Activated CD8-positive, alpha-beta memory T cell treated with anti-CD3 and anti-CD28 coated beads, Interleukin-2, amount 10 ng/mL, durations not matched to agents 7 days and 5 days (primary cell): ENCODE data around the gene IL1RL1. TPM values are rescaled to one million over a fixed set of nuclear protein-coding genes. Genes with fewer than 3 reads are reported as not detected.

Source experiments
- ATAC-seq: fragments of 150-1000 bp; cut with Tn5 transposase; one replicate; pipeline ENCODE4 v1.10.0; 2021; ENCODE audit warnings: moderate library complexity
- CTCF ChIA-PET: fragments of 350-600 bp; sonication (Branson Sonifier 250); formaldehyde crosslinking; loops from one replicate; lab custom pipeline; 2021; ENCODE audit warnings: antibody characterized with exemption; lab: Charles Lee
- DNase-seq: peaks from one replicate; pipeline ENCODE4 v3.0.0-alpha.2; 2020
- H3K27ac Mint-ChIP-seq: one replicate; pipeline ENCODE4 v1.8.0; 2021; ENCODE audit warnings: mild to moderate bottlenecking, mixed read lengths
- H3K27me3 Mint-ChIP-seq: one replicate; pipeline ENCODE4 v1.8.0; 2021; ENCODE audit warnings: mixed read lengths
- H3K36me3 Mint-ChIP-seq: one replicate; pipeline ENCODE4 v1.8.0; 2021; ENCODE audit warnings: mild to moderate bottlenecking, mixed read lengths
- H3K4me1 Mint-ChIP-seq: one replicate; pipeline ENCODE4 v1.8.0; 2021; ENCODE audit warnings: mixed read lengths
- H3K4me3 Mint-ChIP-seq: one replicate; pipeline ENCODE4 v1.8.0; 2021; ENCODE audit warnings: mild to moderate bottlenecking, moderate library complexity, mixed read lengths
- H3K9me3 Mint-ChIP-seq: one replicate; pipeline ENCODE4 v1.8.0; 2022; ENCODE audit warnings: low read depth, mixed read lengths
- total RNA-seq, 2 experiments: library from RNA; stranded (reverse); gene quantifications; one replicate each; pipeline ENCODE4 v1.2.3, GENCODE V29; 2021

Gene IL1RL1
- total RNA-seq, 2 experiments from 2014 or later, result 0.09 to 0.41 TPM

DNA sequence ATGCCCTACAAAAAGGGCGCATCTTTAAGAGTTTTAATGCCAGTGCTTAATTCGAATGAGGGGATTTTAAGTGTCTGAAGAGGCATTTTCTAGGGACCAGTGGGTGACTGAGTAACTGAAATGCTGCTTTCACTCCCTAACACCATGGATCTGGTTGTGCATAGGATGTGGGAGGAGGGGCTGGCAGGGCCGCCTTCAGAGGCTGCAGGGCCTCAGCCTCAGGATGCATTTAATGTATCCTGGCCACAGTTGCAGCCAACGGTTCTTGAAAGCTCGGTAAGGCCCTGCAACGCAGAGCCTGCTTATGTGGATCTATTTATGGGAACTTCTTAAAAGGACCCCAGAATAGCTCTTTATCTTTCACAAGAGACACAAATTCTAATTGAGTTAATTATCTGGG lies 85.8 kb downstream of the IL1RL1 start:
- CTCF ChIA-PET, result interaction anchor here (1.5 kb wide), 1 partner anchor 21 kb away, joined by 3 read pairs; no protein-coding TSS in a partner anchor
- peaks cover 13% of the 10 kb centered on the region for H3K36me3 Mint-ChIP-seq
- H3K4me3 Mint-ChIP-seq, result no peak overlapping the region

DNA sequence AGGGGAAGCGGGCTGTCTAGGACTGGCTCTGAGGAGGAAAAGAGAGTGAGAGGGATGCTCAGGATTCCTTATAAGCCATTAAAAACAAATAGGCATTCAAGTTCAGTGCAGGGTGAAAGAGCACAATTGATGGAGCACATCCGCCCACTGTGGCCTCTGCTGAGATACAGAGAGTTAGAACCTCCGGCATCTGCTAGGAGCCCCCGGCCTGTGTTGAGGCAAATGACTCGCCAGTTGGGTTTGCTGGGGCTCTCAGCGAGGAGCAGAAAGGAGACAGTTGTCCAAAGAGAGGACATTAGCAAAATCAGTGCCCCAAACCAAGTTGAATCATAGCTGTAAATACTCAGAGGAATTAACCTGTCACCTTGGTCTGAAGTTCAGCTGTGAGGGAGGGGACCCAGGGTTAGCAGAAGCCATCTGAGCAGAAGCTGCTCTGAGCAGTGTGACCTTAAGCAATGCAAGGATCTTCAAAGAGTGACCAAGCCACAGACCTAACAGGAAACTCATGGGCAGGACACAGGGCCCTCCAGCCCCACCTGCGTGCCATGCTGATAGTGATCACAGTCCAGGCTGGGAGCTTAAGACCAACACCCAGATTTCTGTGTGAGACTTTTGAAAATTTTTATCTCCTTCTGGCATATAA lies 88.3 kb downstream of the IL1RL1 start:
- no peaks in the 10 kb centered on the region for H3K9me3 Mint-ChIP-seq
- peaks cover 23% of the 10 kb centered on the region for H3K4me1 Mint-ChIP-seq
- H3K27me3 Mint-ChIP-seq, result no peaks in the 10 kb centered on the region
- peaks cover 10% of the 10 kb centered on the region for H3K36me3 Mint-ChIP-seq
- DNase-seq (no peak), ATAC-seq (no peak)
- CTCF ChIA-PET, result interaction anchor here (1.1 to 1.2 kb wide), 2 partner anchors 43 to 44 kb away, joined by 3 to 4 read pairs; partner anchors contain the start of gene IL18R1
- no peak overlapping the region for H3K27ac Mint-ChIP-seq
- no peak overlapping the region for H3K4me3 Mint-ChIP-seq

More for the DNA sequence above, 85.8 kb downstream of the IL1RL1 start:
- H3K27ac Mint-ChIP-seq, result no peak overlapping the region
- no peak for ATAC-seq
- H3K9me3 Mint-ChIP-seq, result no peaks in the 10 kb centered on the region
- DNase-seq, result no peak
- H3K4me1 Mint-ChIP-seq, result peaks cover 23% of the 10 kb centered on the region
- H3K27me3 Mint-ChIP-seq, result no peaks in the 10 kb centered on the region

DNA sequence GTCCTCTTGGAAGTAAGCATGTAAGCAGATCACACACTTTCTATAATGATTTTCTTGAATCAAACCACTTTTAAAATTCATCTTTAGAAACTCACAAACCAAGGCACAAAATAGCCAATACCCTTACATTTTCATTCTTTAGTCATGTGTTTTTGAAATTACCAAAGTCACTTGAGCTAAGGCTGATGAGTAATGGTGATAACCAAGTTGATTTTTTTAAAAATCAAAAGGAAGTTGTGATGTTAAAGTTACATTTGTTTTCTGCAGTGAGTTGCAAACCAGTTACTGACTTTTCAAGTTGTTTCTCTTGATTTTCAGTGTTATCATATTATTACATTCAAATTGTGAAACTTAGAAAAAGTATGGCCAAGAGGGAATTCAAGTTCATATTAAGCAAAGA lies 90.1 kb downstream of the IL1RL1 start:
- H3K27ac Mint-ChIP-seq, result no peak overlapping the region
- H3K27me3 Mint-ChIP-seq, result no peaks in the 10 kb centered on the region
- no peak for ATAC-seq
- no peak overlapping the region for H3K4me3 Mint-ChIP-seq
- CTCF ChIA-PET, result interaction anchor here (0.6 to 1.2 kb wide), 2 partner anchors 23 to 30 kb away, joined by 3 read pairs; no protein-coding TSS in a partner anchor
- peaks cover 23% of the 10 kb centered on the region for H3K4me1 Mint-ChIP-seq
- DNase-seq, result no peak
- no peaks in the 10 kb centered on the region for H3K9me3 Mint-ChIP-seq
- H3K36me3 Mint-ChIP-seq, result peaks cover 10% of the 10 kb centered on the region

Other genes with a start within 250 kb of the IL1RL1 start
- under 1 TPM; 0.40 to 0.41 TPM for gene IL1R1, start 168.8 kb upstream of the IL1RL1 start, total RNA-seq
- not detected for gene IL1RL2, start 124.5 kb upstream of the IL1RL1 start, total RNA-seq
- 10 to 100 TPM; 19.8 to 25.9 TPM for gene IL18R1, start 44.2 kb downstream of the IL1RL1 start, total RNA-seq
- 10 to 100 TPM; 12.3 to 14.9 TPM for gene IL18RAP, start 111.6 kb downstream of the IL1RL1 start, total RNA-seq
- gene SLC9A4, start 161.7 kb downstream of the IL1RL1 start, total RNA-seq, result under 1 TPM; 0.05 to 0.18 TPM